HG02588 (cell line): ENCODE measurements around the gene NPM3.

Source experiments
- ATAC-seq: cut with Tn5 transposase; IDR thresholded peaks from one replicate; pipeline ENCODE4 v1.9.1; 2021; ENCODE audit warnings: mild to moderate bottlenecking, moderate library complexity; ENCODE audit not compliant: unreplicated experiment

NPM3 gene

DNA sequence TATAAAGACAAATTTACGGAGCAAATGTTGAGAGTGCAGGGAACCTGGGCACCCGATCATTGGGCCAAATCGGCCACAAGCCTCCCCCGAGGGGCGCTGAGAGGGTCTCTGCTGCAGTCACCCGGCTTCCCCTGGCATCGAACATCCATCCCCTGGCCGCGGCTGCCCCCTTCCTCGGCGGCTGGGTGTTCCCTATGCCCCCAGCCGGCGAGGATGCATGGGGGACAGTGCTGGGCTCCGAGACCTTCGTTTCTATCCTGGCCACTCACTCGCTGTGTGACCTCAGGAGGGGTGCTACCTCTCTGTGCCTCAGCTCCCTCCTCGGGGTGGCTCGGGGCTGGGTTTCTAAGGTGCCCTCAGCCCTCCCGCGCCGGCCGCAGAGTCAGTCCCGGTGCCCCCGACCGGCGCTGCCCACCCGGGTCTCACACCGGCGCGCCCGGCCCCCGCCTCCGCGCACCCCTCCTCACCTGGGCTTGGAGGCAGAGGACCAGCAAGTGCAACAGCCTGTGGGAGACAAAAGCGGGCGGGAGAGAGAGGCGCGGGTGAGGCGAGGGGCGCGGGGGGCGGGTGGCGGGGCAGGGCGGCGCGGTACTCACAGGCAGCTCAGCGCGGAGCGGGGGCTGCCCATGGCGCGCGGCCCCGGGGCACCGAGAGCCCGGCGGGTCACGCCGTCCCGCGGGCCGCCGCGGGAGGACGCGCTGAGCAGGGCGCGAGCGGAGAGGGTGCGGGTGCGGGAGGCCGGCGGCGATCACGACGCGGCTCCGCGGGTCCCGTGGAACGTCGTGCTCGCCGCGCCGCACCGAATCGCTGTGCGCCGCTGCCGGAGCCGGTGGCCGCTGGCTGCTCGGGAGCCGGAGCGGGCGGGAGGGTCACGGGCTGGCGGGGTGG lies 7.7 kb downstream of the NPM3 start, which contains the start of gene FGF8:
Gene FGF8 (minus strand): TSS at position 842 of the 888 bp plus-strand sequence. CDS start 214 bp downstream, at position 628.
- ATAC-seq, result no peak

DNA sequence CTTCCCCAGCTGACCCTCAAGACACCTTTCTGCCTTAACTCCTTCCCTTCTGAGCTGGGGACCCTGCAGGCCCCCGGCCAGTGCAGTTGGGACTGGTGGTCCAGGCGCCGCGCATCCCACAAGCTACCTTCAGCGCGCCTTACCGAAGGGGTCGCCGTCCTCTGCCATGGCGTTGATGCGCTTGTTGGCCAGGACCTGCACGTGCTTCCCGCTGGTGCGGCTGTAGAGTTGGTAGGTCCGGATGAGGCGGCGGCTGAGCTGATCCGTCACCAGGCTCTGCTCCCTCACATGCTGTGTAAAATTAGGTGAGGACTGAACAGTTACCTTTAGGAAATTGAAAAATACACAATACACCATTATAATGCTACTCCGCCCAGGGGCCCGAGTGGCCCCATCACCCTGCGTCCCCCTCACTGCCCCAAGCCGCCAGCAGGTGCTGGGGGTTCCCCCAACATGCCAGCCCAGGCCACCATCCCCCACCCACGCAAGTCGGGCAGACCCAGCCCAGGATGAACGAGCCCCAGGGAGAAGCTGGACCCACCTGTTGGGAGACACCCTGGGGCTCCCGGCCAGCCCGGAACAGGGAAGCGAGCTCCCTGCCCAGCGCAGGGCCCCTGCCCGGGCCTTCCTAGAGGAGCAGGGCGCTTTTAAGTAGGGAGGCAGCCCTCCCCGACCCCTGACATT lies 8.5 kb downstream of the NPM3 start:
- ATAC-seq, result no peak

DNA sequence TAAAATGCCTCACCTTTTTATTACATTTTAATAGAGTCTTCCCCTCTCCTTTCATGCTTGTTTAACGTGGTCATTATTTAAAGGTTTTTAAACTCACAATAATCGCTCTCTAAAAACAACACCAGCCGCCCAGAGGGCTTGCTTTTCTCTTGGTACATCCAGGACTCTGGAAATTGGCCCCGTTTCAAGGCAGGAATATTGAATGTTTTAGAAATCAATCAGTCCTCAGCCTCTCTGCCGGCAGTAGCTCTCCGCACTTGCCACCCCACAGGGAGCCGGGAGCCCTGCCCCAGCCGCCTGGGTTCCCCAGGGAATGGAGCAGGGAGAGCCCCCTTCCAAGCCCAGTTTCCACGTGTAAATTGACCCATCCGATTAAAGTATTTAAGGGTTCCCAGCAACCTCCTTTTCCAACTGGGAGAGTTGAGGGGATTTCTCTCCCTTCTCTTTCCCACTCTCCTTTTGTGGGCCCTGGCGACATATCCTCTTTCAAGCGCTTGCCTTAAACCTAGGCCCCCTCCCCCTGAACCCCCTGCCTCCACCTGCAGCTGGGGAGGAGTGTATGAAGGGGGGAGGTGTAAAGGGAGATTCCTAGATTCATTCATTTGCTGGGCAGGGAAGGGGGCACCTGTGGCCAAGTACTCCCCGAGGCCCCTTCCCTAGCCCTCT lies 9.2 kb downstream of the NPM3 start:
- ATAC-seq, result no peak

DNA sequence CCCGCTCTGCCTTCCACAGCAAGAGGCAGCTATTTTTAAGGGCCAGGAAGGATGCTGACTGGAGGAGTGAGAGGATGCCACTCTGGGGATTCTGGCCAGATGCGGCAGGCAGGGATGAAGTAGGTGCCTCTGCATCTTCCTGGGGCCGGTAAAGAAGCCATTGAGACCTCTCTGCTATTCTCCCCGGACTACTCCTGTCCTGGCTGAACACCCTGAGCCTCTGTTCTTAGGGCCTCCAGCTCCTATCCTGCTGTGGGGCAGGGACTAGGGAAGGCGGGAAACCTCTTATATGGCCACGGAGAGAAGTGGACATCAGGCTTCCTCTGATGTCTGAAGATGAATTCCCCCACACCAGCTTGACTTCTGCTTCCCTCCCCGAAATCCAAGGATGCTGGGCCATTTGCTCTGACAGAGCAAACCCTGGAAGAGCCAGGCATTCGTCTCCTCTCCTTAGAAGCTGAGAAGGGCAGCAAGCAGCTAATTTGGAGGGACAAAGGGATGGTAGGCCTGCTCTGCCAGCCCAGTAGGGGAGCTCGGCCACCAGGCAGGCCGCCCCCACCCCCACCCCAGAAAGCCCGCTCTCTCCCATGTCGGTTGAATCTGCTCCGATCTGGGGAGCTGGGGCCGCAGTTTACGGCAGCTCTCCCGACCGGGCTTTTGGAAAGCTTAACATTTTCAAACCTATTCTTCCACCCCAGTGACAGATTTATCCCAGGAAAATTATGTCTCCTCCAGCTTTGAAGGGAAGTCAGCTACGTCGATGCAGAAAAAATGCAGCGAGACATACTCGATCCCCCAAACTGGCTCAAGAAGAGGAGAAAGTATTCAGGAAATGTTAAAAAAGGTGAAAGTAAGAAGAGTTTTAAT lies 10.1 kb downstream of the NPM3 start:
- no peak for ATAC-seq

DNA sequence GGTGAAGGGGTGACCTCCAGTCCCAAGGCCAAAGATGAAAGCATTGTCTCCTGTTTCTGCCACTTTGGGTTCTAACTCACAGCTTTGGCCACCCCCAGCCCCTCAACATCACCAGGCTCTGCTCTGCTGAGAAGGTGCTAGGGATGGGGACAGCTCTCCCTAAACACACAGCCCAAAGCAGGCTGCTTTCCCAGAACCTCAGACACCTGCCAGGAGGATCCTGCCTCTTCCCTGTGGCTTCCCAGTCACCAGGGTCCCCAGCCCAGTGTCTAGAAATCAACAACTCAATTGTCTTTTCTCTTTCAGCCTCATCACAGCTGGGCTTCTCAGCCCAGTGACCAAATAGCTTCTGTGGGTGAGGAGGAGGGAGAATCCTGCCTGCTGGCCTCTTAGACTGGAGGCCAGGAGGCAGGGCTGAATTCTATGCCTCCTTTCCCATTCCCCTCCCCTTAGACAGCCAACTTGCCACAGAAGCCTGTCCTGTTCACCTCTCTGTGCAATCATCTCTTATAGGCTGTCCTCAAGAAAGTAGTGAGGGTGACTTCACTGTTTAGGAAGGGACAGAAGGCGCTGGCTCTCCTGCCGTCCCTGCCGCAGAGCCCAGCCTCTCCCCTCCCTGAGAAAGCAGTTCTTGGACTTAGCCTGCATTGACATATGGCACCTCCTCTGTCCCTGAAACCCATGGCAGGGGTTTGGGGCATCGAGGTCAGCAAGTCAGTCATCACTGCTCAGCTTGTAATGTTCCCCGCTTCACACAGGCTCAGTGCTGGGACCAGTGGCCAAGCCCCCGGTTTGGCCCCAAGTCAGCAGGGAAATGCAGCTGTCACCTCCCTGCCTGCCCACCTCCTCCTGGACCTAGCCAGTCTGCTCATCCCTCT lies 11.0 kb downstream of the NPM3 start:
- no peak for ATAC-seq

- ATAC-seq, result no peak
Observed at GRCh38 chr10:101771380-101771779, 11.9 kb downstream of the NPM3 start.

GRCh38 chr10:101770331-101771215 lies 12.7 kb downstream of the NPM3 start:
- no peak for ATAC-seq

- ATAC-seq, result no peak
Observed at GRCh38 chr10:101769541-101770180, 13.6 kb downstream of the NPM3 start.

GRCh38 chr10:101768791-101769170 lies 14.5 kb downstream of the NPM3 start:
- no peak for ATAC-seq

DNA sequence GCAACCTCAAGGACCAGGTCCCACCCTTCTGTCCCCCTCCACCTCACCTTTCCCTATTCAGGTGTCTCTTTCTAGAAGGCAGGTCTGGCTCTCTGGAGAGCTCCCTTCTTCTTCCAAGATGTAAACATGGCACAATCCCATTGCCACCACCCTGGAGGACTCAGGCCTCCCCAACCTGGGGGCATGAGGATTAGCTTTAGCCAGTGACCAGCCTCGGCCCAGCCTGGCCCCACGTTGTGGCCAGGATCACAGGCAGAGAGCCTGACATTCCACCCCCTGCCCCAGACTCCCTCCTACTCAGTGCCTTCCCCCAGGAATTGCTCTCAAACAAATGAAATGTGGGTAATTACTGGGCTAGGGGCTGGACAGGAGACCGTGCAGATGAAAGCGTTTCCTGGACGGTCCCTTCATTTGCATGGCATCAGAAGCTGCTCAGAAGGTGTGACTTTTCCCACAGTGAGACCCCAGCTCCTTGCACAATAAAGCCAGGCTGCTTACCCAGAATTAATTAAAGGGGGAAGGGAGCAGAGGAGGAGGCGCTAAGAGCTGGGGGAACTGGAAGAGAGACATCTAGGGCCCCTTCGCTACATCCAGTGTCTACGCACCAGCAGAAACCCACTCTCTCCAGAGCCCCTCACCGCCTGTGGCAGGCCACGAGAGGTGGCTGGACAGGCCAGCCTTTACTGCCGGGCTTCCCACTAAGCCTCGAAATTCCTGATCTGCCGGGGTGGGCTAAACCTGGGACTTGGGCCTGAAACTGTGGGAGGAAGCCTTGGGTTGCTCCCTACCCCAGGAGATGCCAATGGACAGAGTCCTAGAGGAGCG lies 15.1 kb downstream of the NPM3 start:
- ATAC-seq, result no peak

DNA sequence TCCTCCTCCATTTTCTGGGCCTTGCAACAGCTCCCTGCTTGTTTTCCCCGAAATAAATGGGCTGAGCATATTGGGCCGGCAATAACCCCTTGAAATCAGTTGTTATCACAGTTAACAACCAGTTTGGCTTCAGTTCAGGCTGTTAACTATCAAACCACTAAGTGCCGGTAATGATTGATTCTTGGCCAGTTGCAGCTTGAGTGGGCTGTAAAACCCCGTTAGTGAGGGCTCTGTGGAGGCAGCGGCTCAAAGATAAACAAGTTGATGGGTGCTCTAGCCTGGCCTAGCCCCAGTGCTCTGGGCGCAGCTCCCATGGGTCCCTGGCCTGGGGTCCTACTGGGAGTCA lies 15.7 kb downstream of the NPM3 start:
- ATAC-seq, result no peak

GRCh38 chr10:101766753-101767599 lies 16.3 kb downstream of the NPM3 start:
- ATAC-seq, result no peak

- no peak for ATAC-seq
Observed at GRCh38 chr10:101766306-101766705, 16.9 kb downstream of the NPM3 start.

DNA sequence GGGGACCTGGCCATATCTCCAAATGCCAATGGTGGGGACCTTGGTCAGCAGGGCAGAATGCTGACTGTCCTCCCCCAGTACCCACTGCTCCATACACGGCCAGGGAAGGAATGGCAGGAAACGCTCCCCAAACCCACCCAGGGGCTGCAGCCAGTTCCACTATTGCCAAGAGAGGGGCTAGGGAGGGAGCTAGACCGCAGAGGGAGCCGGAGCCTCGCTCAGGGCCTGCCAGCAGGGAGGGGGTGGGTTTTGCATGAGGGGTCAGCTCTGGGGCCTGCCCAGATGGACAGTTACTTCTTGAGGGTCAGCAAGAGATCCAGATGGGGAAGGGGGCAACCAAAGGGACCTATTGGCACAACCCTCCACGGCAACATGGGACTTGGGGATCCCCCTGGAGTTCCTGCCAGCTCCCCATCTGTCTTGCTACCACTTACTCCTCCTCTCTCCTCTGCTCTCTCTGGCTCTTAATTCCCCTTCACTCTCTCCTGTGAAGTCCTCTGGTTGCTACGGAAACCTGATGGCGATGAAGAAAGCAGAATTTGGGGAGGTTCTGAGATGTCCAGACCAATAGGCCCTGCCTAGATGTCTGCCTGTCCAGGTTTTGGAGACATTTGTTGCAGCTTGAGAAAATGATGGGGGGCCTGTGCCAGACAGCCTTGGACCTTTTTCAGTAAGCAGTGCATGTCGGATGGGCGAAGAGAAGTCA lies 20.0 kb downstream of the NPM3 start:
- no peak for ATAC-seq

DNA sequence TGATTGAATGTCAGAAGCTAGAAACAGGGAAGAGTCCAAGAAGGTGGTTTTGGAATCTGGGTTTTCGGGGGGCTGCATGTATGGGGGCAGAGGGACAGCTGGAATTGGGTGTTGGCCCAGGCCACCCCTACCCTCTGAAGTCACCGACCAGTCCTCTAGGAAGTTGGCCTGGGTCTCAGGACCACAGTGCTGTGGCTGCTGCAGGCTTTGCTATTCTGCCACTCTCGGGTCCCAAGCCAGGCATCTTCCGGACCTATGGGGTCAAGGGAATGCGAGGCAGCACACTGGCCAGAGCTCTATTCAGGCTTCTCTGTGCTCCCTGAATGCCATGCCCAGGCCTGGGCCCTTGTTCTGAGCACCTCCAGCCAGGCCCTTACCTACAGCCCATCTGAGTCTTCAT lies 20.5 kb downstream of the NPM3 start:
- no peak for ATAC-seq

GRCh38 chr10:101761226-101761625 lies 22.0 kb downstream of the NPM3 start:
- no peak for ATAC-seq
